NCI-H146 treated with DMSO at 0.1 percent for 48 hours (cell line): ENCODE measurements around the gene LIMS2.

ENCODE experiments used
- DNase-seq: peaks from one replicate; lab custom pipeline; 2025; ENCODE audit not compliant: unreplicated experiment; lab: John Stamatoyannopoulos, UW

The LIMS2 gene

GRCh38 chr2:127635380-127636237 lies 39.7 kb downstream of the LIMS2 start:
- DNase-seq = no peak

GRCh38 chr2:127634626-127635379 lies 40.5 kb downstream of the LIMS2 start:
- no peak for DNase-seq

GRCh38 chr2:127634066-127634617 lies 41.2 kb downstream of the LIMS2 start:
- no peak for DNase-seq

- no peak for DNase-seq
Observed at GRCh38 chr2:127633556-127634065, 41.7 kb downstream of the LIMS2 start.

DNA sequence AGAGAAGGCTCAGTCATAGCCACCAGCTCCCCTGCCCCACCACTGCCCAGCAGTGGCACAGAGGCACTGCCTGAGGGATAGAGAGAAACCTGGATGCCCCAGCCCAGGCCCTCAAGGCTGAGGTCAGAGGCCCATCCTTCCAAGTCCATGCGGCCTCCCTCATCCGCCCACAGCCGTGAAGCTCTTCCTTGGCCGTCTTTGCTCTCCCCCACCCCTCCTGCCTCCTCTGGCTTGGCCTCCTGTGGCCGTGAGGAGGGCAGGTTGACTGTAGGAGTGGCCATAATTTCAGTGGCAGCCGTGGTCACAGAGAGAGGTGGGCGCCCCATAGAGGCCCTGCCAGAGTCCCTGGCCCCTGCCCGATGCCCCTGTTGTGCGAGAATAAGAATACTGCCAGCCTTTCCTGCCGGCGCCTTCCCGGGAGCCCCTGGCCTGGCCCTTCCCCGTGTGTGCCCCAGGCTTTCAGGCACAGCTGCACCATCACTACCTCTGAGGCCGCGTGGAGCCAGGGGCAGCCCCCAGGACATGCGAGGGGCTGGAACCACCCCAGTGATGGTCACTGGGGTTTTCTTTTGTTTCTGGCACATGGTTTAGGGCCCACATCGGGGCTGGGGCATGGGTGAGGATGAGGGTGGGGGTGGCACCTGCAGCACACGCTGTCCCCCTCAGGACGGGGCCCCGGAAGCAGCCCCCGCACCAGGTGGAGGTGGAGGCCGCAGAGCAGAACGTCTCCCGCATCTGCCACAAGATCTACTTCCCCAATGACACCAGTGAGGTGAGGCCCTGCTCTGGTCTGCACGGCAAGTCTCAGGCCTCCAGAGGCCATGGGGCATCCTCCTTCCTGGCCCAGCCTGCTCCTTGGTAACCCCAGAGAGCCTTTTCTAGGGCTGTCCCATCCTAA lies 42.5 kb downstream of the LIMS2 start:
- no peak for DNase-seq

- DNase-seq = no peak
Observed at GRCh38 chr2:127631997-127632581, 43.2 kb downstream of the LIMS2 start.

DNA sequence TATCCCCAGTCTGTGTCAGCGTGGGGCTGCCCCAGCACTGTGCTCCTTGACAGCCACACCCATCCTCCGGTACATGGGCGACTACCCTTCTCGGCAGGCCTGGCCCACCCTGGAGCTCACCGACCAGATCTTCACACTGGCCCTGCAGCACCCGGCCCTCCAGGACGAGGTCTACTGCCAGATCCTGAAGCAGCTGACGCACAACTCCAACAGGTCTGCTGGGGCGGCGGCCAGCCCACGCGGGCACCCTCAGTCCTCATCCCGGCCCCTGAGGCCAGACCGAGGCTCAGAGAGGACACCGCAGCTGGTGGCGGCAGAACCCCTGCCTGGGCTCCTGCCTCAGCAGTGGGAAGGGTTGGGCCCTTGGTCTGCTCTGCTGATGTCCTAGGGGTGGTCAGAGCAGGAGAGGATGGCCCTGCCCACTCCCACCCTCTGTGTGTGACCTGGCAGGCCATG lies 43.8 kb downstream of the LIMS2 start:
- no peak for DNase-seq

DNA sequence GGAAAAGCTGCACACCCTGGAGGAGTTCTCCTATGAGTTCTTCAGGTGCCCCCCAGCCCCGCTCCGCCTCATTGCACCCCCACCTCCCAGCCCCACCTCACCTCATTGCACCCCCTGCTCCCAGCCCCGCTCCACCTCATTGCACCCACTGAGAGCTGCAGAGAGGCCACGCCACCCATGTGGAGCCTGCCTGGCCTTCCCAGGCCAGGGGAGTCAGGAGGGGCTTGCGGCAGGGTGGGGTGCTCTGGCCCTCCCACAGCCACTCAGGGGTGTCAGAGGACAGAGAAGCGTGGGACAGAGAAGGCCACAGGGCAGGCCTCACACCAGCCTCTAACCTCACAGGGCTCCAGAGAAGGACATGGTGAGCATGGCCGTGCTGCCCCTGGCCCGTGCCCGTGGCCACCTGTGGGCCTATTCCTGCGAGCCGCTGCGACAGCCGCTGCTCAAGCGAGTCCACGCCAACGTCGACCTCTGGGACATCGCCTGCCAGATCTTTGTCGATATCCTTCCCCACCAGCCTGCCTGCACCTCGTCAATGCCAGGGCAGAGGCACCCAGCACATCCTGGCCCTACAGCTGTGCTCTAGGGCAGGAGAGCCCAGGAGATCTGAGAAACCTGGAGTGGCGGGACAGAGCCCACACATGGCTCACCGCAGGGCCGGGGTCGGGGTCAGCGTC lies 44.3 kb downstream of the LIMS2 start:
- no peak for DNase-seq

GRCh38 chr2:127630096-127630863 lies 45.0 kb downstream of the LIMS2 start:
- no peak for DNase-seq

- DNase-seq = no peak
Observed at GRCh38 chr2:127629637-127630036, 45.7 kb downstream of the LIMS2 start.

DNA sequence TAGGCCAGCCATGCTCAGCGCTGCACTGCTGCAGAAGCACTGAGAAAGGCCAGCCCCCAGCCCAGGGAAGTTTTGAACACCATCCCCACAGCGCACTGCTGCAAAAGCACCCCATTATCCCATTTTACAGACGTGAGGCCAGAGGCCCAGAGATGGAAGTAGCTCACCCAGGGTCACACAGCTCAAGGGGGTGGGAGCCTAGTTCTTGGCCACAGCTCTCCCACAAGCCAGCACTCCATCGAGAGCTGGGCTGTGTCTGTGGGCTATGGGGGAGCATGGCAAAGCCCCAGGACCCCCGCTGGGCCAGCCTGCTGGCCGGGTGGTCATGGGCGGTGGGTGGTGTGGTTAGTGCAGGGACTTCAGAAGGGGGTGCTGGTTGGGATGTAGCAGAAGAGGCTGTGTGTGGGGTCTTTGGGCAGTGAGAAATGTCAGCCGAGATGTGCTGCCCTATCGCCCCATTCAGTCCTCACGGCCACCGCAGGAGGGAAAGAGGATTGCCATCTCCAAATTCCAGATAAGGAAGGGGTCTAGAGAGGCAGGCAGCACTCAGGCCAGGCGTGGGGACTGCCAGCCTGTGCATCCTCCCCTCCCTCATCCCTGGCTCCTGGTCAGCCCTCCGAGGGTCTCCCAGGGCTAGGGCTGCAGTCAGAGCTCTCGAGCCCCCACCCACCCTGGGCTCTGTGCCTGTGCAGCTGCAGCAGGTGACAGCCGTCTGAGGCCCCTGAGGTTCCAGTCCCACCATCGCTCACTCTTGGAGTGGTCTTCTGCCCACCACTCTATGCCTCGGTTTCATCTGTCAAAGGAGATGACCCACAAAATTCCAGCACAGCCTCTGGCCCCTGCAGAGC lies 46.3 kb downstream of the LIMS2 start:
- no peak for DNase-seq

- DNase-seq = no peak
Observed at GRCh38 chr2:127627740-127628571, 47.4 kb downstream of the LIMS2 start.

- DNase-seq = no peak
Observed at GRCh38 chr2:127626917-127627739, 48.2 kb downstream of the LIMS2 start.

GRCh38 chr2:127626175-127626574 lies 49.2 kb downstream of the LIMS2 start:
- no peak for DNase-seq

- no peak for DNase-seq
Observed at GRCh38 chr2:127625572-127625951, 49.8 kb downstream of the LIMS2 start.
